Cardiac muscle cell (in vitro differentiated cells and primary cell): ENCODE data around the gene LRRK1. TPM values are rescaled to one million over a fixed set of nuclear protein-coding genes. Genes with fewer than 3 reads are reported as not detected.

Experiments used
- DNase-seq, 2 donors: peaks; one replicate each; pipeline versions ENCODE4 v3.0.0 to v3.0.0-alpha.2; 2010 to 2017; ENCODE audit warnings: low read depth in 1 of 2, low spot score in 1 of 2
- H3K27ac ChIP-seq: fragments of 200-600 bp; sonication (generic); 2 replicates; pipeline ENCODE4 v1.5.1; 2016
- H3K27me3 ChIP-seq: fragments of 200-600 bp; sonication (generic); 2 replicates; pipeline ENCODE4 v1.6.0; 2016; ENCODE audit warnings: control low read depth
- H3K36me3 ChIP-seq: fragments of 200-600 bp; sonication (generic); 2 replicates; pipeline ENCODE4 v1.5.1; 2016; ENCODE audit warnings: control low read depth
- H3K4me1 ChIP-seq: fragments of 200-600 bp; sonication (generic); 2 replicates; pipeline ENCODE4 v1.8.1; 2017; ENCODE audit warnings: low read depth, mild to moderate bottlenecking, mixed run types
- H3K4me3 ChIP-seq: fragments of 200-600 bp; sonication (generic); 2 replicates; pipeline ENCODE4 v1.5.1; 2016; ENCODE audit warnings: mild to moderate bottlenecking
- H3K9me3 ChIP-seq: fragments of 200-600 bp; sonication (generic); 2 replicates; pipeline ENCODE4 v1.5.1; 2017; ENCODE audit warnings: low read depth, mild to moderate bottlenecking, control low read depth
- CTCF ChIP-seq: IDR thresholded peaks from 2 replicates; pipeline ENCODE4 v1.5.1; 2012; ENCODE audit warnings: low read depth, mild to moderate bottlenecking, low read length
- polyA plus RNA-seq: library from polyadenylated mRNA; unstranded; fragments of >200 nt; fragmentation: Nextera tagmentation; extraction: Ambion mirVana; gene quantifications from 2 replicates; pipeline ENCODE4 v1.2.1, GENCODE V29; 2016
- total RNA-seq: library from RNA; depleted of rRNA; stranded (reverse); fragments of >200 nt; gene quantifications from 2 replicates; pipeline ENCODE4 v1.2.3, GENCODE V29; 2016

The LRRK1 gene
- total and polyA plus RNA-seq, 2 experiments from 2014 or later, result 0.12 to 1.0 TPM

GRCh38 chr15:101048581-101049030 is 129.4 kb downstream of the LRRK1 start:
- Histone ChIP-seq H3K4me1 (no peaks in the 10 kb centered on the region), H3K4me3 (no peak overlapping the region), H3K36me3 (no peaks in the 10 kb centered on the region), H3K9me3 (no peaks in the 10 kb centered on the region), H3K27ac (no peak overlapping the region), H3K27me3 (no peaks in the 10 kb centered on the region)
- DNase-seq, result no peak
- no peak for TF ChIP-seq CTCF

GRCh38 chr15:101049282-101049681 is 130.1 kb downstream of the LRRK1 start:
- H3K36me3 ChIP-seq, result no peaks in the 10 kb centered on the region
- DNase-seq, result no peak
- TF ChIP-seq CTCF, result no peak

GRCh38 chr15:101049856-101050622 is 130.9 kb downstream of the LRRK1 start:
- H3K36me3 ChIP-seq, result no peaks in the 10 kb centered on the region
- no peaks in the 10 kb centered on the region for H3K4me1 ChIP-seq
- DNase-seq, result no peak
- no peaks in the 10 kb centered on the region for H3K27me3 ChIP-seq
- H3K4me3 ChIP-seq, result no peak overlapping the region
- TF ChIP-seq CTCF, result no peak
- H3K27ac ChIP-seq, result no peak overlapping the region
- H3K9me3 ChIP-seq, result no peaks in the 10 kb centered on the region

More at GRCh38 chr15:101049282-101049681, 130.1 kb downstream of the LRRK1 start:
- no peaks in the 10 kb centered on the region for H3K4me1 ChIP-seq
- H3K27me3 ChIP-seq, result no peaks in the 10 kb centered on the region
- no peaks in the 10 kb centered on the region for H3K9me3 ChIP-seq
- H3K4me3 ChIP-seq, result no peak overlapping the region
- no peak overlapping the region for H3K27ac ChIP-seq

- no peaks in the 10 kb centered on the region for H3K27me3 ChIP-seq
- H3K4me3 ChIP-seq, result no peak overlapping the region
- no peak overlapping the region for H3K27ac ChIP-seq
- no peaks in the 10 kb centered on the region for H3K36me3 ChIP-seq
- no peaks in the 10 kb centered on the region for H3K9me3 ChIP-seq
- no peak for DNase-seq
- H3K4me1 ChIP-seq, result no peaks in the 10 kb centered on the region
- TF ChIP-seq CTCF, result no peak
Measured at GRCh38 chr15:101050623-101051290, 131.6 kb downstream of the LRRK1 start.

GRCh38 chr15:101051291-101052030 is 132.3 kb downstream of the LRRK1 start:
- no peaks in the 10 kb centered on the region for H3K4me1 ChIP-seq
- no peak for TF ChIP-seq CTCF
- H3K9me3 ChIP-seq, result no peaks in the 10 kb centered on the region
- no peak for DNase-seq
- no peak overlapping the region for H3K27ac ChIP-seq
- no peaks in the 10 kb centered on the region for H3K27me3 ChIP-seq
- no peaks in the 10 kb centered on the region for H3K36me3 ChIP-seq
- no peak overlapping the region for H3K4me3 ChIP-seq
